HL-60 (cell line): ENCODE measurements around the gene FUT9.

Experiments used
- GABPA ChIP-seq: IDR thresholded peaks from 2 replicates; pipeline ENCODE4 v1.6.1; 2012; ENCODE audit warnings: low read depth
- POLR2AphosphoS5 ChIP-seq: IDR thresholded peaks from 2 replicates; pipeline ENCODE4 v1.6.1; 2012; ENCODE audit warnings: low read depth
- REST ChIP-seq: IDR thresholded peaks from 2 replicates; pipeline ENCODE4 v1.6.1; 2012; ENCODE audit warnings: low read depth; ENCODE audit not compliant: insufficient replicate concordance
- SPI1 ChIP-seq: IDR thresholded peaks from 2 replicates; pipeline ENCODE4 v1.6.1; 2012; ENCODE audit warnings: low read depth, mild to moderate bottlenecking, borderline replicate concordance
- TF ChIP-seq, protein P1 (sequence below): IDR thresholded peaks from one replicate; pipeline ENCODE4 v1.5.1; 2011; ENCODE audit warnings: low read length, control low read depth, inconsistent platforms; ENCODE audit not compliant: insufficient read depth

- TF ChIP-seq REST = no peak
- TF ChIP-seq, protein P1, sequence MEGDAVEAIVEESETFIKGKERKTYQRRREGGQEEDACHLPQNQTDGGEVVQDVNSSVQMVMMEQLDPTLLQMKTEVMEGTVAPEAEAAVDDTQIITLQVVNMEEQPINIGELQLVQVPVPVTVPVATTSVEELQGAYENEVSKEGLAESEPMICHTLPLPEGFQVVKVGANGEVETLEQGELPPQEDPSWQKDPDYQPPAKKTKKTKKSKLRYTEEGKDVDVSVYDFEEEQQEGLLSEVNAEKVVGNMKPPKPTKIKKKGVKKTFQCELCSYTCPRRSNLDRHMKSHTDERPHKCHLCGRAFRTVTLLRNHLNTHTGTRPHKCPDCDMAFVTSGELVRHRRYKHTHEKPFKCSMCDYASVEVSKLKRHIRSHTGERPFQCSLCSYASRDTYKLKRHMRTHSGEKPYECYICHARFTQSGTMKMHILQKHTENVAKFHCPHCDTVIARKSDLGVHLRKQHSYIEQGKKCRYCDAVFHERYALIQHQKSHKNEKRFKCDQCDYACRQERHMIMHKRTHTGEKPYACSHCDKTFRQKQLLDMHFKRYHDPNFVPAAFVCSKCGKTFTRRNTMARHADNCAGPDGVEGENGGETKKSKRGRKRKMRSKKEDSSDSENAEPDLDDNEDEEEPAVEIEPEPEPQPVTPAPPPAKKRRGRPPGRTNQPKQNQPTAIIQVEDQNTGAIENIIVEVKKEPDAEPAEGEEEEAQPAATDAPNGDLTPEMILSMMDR = no peak
- no peak for TF ChIP-seq GABPA
- TF ChIP-seq POLR2AphosphoS5 = no peak
- no peak for TF ChIP-seq SPI1
Observed at GRCh38 chr6:96058082-96058481, 42.3 kb downstream of the FUT9 start.
